HepG2 (cell line): ENCODE data around the gene KIF3C. TPM values are rescaled to one million over a fixed set of nuclear protein-coding genes. Genes with fewer than 3 reads are reported as not detected.

Experiments
- HNRNPLL ChIP-seq: fragments of 200-400 bp; formaldehyde crosslinking; IDR thresholded peaks from 2 replicates; pipeline ENCODE4 v1.6.1; 2017; ENCODE audit warnings: mild to moderate bottlenecking, low read depth, low read length; ENCODE audit not compliant: poor library complexity, severe bottlenecking
- MAZ ChIP-seq, 2 experiments: sonication (generic) in 1 of 2; formaldehyde crosslinking in 1 of 2; IDR thresholded peaks; 2 replicates each; pipeline versions ENCODE4 v1.5.0 to v1.6.1; 2012 to 2020; ENCODE audit warnings: low read depth in 2 of 2, mild to moderate bottlenecking in 2 of 2, borderline replicate concordance in 1 of 2, improper control_type of control experiment in 1 of 2, low read length in 1 of 2, missing genetic modification reagents in 1 of 2, moderate library complexity in 1 of 2
- NR2C2 ChIP-seq: sonication (generic); formaldehyde crosslinking; IDR thresholded peaks from 2 replicates; pipeline ENCODE4 v1.4.0; 2020; ENCODE audit warnings: missing genetic modification reagents, mild to moderate bottlenecking, moderate library complexity, borderline replicate concordance
- REPIN1 ChIP-seq: sonication (generic); formaldehyde crosslinking; IDR thresholded peaks from 2 replicates; pipeline ENCODE4 v1.8.0; 2022; ENCODE audit warnings: missing genetic modification reagents, low read depth, mild to moderate bottlenecking, borderline replicate concordance
- RXRA ChIP-seq: sonication (generic); formaldehyde crosslinking; IDR thresholded peaks from 2 replicates; pipeline ENCODE4 v1.5.1; 2020; ENCODE audit warnings: missing genetic modification reagents
- RXRB ChIP-seq: IDR thresholded peaks from 2 replicates; pipeline ENCODE4 v1.6.1; 2016; ENCODE audit warnings: borderline replicate concordance, missing genetic modification reagents, missing compliant biosample characterization
- SMAD3 ChIP-seq: sonication (generic); formaldehyde crosslinking; IDR thresholded peaks from 2 replicates; pipeline ENCODE4 v1.4.0; 2020; ENCODE audit warnings: missing genetic modification reagents
- SP2 ChIP-seq: sonication (generic); formaldehyde crosslinking; IDR thresholded peaks from 2 replicates; pipeline ENCODE4 v1.5.1; 2020; ENCODE audit warnings: mild to moderate bottlenecking, missing genetic modification reagents
- YEATS4 ChIP-seq: sonication (generic); formaldehyde crosslinking; IDR thresholded peaks from 2 replicates; pipeline ENCODE4 v1.4.0; 2020; ENCODE audit warnings: missing genetic modification reagents, borderline replicate concordance
- ZNF124 ChIP-seq: sonication (generic); formaldehyde crosslinking; IDR thresholded peaks from 2 replicates; pipeline ENCODE4 v1.4.0; 2020; ENCODE audit warnings: missing genetic modification reagents
- ZNF281 ChIP-seq: sonication (generic); formaldehyde crosslinking; IDR thresholded peaks from 2 replicates; pipeline ENCODE4 v1.4.0; 2020; ENCODE audit warnings: missing genetic modification reagents, borderline replicate concordance
- ZNF292 ChIP-seq: sonication (generic); formaldehyde crosslinking; IDR thresholded peaks from 2 replicates; pipeline ENCODE4 v1.8.1; 2022; ENCODE audit warnings: mild to moderate bottlenecking, low read depth, missing genetic modification reagents, borderline replicate concordance
- ZNF383 ChIP-seq: sonication (generic); formaldehyde crosslinking; IDR thresholded peaks from 2 replicates; pipeline ENCODE4 v1.4.0; 2020; ENCODE audit warnings: missing genetic modification reagents, mild to moderate bottlenecking, borderline replicate concordance
- ZNF431 ChIP-seq: sonication (generic); formaldehyde crosslinking; IDR thresholded peaks from 2 replicates; pipeline ENCODE4 v1.9.0; 2022; ENCODE audit warnings: missing genetic modification reagents, low read depth, mild to moderate bottlenecking, borderline replicate concordance
- ZNF501 ChIP-seq: sonication (generic); formaldehyde crosslinking; IDR thresholded peaks from 2 replicates; pipeline ENCODE4 v1.5.1; 2020; ENCODE audit warnings: mild to moderate bottlenecking, moderate library complexity, missing genetic modification reagents
- ZNF543 ChIP-seq: sonication (generic); formaldehyde crosslinking; IDR thresholded peaks from 2 replicates; pipeline ENCODE4 v1.4.0; 2020; ENCODE audit warnings: mild to moderate bottlenecking, missing genetic modification reagents
- ZNF552 ChIP-seq: sonication (generic); formaldehyde crosslinking; IDR thresholded peaks from 2 replicates; pipeline ENCODE4 v1.9.0; 2022; ENCODE audit warnings: missing genetic modification reagents, mild to moderate bottlenecking, borderline replicate concordance
- ZNF607 ChIP-seq: sonication (generic); formaldehyde crosslinking; IDR thresholded peaks from 2 replicates; pipeline ENCODE4 v1.5.1; 2020; ENCODE audit warnings: missing genetic modification reagents, mild to moderate bottlenecking, borderline replicate concordance
- polyA plus RNA-seq, 8 experiments: library from polyadenylated mRNA; depleted of rRNA in 3 of 8; stranded (reverse) in 7 of 8; unstranded in 1 of 8; fragments of >200 nt; fragmentation: Illumina TruSeq in 4 of 8; extraction: Trizol in 4 of 8; gene quantifications; 2 replicates each; pipeline versions ENCODE4 v1.2.1 to v1.2.3, GENCODE V29; 2011 to 2016; ENCODE audit warnings: low read depth in 4 of 8, missing spikeins in 1 of 8, mixed read lengths in 1 of 8; ENCODE audit not compliant: insufficient read depth in 1 of 8
- total RNA-seq, 5 experiments: library from RNA; depleted of rRNA; stranded (reverse); fragments of >200 nt; fragmentation: Illumina TruSeq; extraction: Trizol; gene quantifications; 2 replicates each; pipeline ENCODE4 v1.2.3, GENCODE V29; 2016; ENCODE audit warnings: low read depth in 1 of 5
- TF ChIP-seq, protein P1 (sequence below): sonication (generic); formaldehyde crosslinking; IDR thresholded peaks from 2 replicates; pipeline ENCODE4 v1.4.0; 2020; ENCODE audit warnings: missing genetic modification reagents
- TF ChIP-seq, protein P2 (sequence below): sonication (generic); formaldehyde crosslinking; IDR thresholded peaks from 2 replicates; pipeline ENCODE4 v1.9.0; 2022; ENCODE audit warnings: low read depth, missing genetic modification reagents
- TF ChIP-seq, protein P3 (sequence below): sonication (generic); formaldehyde crosslinking; IDR thresholded peaks from 2 replicates; pipeline ENCODE4 v1.8.0; 2023; ENCODE audit warnings: mild to moderate bottlenecking, missing genetic modification reagents

The KIF3C gene
- total and polyA plus RNA-seq, 2 of the 13 experiments (the other 11 are each of a cell fraction or from before 2014, with no cell fraction given), result 3.6 to 4.9 TPM

DNA sequence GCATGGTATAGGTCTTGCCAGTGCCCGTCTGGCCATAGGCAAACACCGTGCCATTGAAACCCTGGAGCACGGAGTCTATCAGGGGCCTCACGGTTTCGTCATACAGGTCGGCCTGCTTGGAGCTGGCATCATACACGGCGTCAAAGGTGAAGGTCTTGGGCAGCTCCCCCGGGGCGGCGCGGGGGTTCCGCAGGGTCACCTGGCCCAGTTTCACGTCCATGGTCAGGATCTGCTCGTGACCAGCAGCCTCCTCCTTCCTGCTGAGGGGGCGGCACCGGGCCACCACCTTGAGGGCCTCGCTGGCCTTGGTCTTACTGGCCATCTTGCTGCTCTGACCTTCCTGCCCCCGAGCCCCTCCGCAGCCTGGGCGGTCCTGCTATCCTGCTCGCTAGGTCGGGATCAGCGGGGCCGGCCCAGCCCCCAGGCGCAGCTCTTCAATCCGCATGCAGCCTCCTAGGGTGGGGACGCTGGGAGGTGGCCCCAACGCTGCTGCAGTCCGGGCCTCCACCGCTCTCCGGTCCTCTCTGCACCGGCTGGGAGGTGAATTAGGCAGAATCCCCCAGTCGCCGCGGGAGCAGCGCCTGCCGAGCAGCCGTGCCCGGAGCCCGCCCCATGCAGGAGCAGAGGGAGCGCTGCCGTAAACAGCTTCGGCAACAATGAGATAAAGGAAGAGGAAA is 563 bp downstream of the KIF3C start (continued):
- 0 out of 2 replicates have a peak, but pooled peaks have one; percentile 35 for TF ChIP-seq ZNF552 (CRISPR knock-in tag)
- TF ChIP-seq ZNF281 (CRISPR knock-in tag), result no peak
- TF ChIP-seq ZNF383, result no peak
- TF ChIP-seq ZNF431 (CRISPR knock-in tag), result 0 out of 2 replicates have a peak, but pooled peaks have one; percentile 41
- no peak for TF ChIP-seq MAZ (IDR thresholded peaks at IDR 0.05; ENCODE audit: borderline replicate concordance, low read depth, low read length)
- TF ChIP-seq MAZ (CRISPR knock-in tag; IDR thresholded peaks at IDR 0.05; ENCODE audit: low read depth), result 0 out of 2 replicates have a peak, but pooled peaks have one; percentile 31
- TF ChIP-seq YEATS4, result 0 out of 2 replicates have a peak, but pooled peaks have one; percentile 2
- TF ChIP-seq RXRA (CRISPR knock-in tag), result peak; percentile 53; the same call in 1 of the 2 replicates
- no peak for TF ChIP-seq ZNF543 (CRISPR knock-in tag)
- TF ChIP-seq NR2C2 (CRISPR knock-in tag), result peak; percentile 54
- TF ChIP-seq, protein P1, sequence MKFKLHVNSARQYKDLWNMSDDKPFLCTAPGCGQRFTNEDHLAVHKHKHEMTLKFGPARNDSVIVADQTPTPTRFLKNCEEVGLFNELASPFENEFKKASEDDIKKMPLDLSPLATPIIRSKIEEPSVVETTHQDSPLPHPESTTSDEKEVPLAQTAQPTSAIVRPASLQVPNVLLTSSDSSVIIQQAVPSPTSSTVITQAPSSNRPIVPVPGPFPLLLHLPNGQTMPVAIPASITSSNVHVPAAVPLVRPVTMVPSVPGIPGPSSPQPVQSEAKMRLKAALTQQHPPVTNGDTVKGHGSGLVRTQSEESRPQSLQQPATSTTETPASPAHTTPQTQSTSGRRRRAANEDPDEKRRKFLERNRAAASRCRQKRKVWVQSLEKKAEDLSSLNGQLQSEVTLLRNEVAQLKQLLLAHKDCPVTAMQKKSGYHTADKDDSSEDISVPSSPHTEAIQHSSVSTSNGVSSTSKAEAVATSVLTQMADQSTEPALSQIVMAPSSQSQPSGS, result no peak
- 0 out of 2 replicates have a peak, but pooled peaks have one; percentile 34 for TF ChIP-seq ZNF292 (CRISPR knock-in tag)
- TF ChIP-seq SMAD3 (CRISPR knock-in tag), result no peak
- TF ChIP-seq RXRB (CRISPR knock-in tag), result peak; percentile 28; the same call in 1 of the 2 replicates
- TF ChIP-seq ZNF501, result no peak; the same call in 1 of the 2 replicates
- TF ChIP-seq ZNF124, result no peak
- TF ChIP-seq, protein P2, sequence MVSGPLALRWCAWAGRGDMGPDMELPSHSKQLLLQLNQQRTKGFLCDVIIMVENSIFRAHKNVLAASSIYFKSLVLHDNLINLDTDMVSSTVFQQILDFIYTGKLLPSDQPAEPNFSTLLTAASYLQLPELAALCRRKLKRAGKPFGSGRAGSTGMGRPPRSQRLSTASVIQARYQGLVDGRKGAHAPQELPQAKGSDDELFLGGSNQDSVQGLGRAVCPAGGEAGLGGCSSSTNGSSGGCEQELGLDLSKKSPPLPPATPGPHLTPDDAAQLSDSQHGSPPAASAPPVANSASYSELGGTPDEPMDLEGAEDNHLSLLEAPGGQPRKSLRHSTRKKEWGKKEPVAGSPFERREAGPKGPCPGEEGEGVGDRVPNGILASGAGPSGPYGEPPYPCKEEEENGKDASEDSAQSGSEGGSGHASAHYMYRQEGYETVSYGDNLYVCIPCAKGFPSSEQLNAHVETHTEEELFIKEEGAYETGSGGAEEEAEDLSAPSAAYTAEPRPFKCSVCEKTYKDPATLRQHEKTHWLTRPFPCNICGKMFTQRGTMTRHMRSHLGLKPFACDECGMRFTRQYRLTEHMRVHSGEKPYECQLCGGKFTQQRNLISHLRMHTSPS, result peak; percentile 80
- TF ChIP-seq ZNF607 (CRISPR knock-in tag), result peak; percentile 43; the same call in 1 of the 2 replicates
- peak; percentile 63; the same call in 1 of the 2 replicates for TF ChIP-seq REPIN1 (CRISPR knock-in tag)
- TF ChIP-seq, protein P3, sequence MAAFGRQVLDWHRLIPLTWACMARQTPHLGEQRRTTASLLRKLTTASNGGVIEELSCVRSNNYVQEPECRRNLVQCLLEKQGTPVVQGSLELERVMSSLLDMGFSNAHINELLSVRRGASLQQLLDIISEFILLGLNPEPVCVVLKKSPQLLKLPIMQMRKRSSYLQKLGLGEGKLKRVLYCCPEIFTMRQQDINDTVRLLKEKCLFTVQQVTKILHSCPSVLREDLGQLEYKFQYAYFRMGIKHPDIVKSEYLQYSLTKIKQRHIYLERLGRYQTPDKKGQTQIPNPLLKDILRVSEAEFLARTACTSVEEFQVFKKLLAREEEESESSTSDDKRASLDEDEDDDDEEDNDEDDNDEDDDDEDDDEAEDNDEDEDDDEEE, result 0 out of 2 replicates have a peak, but pooled peaks have one; percentile 78
- TF ChIP-seq HNRNPLL, result peak; percentile 27
- TF ChIP-seq SP2, result no peak
